VCaP (cell line): ENCODE measurements around the gene IDH2.

Experiments used
- H3K27ac ChIP-seq: fragments of 450-650 bp; 2 replicates; pipeline ENCODE4 v1.5.1; 2017
- CTCF ChIP-seq: fragments of 450-650 bp; conservative IDR thresholded peaks from 2 replicates; pipeline ENCODE4 v1.5.1; 2017; ENCODE audit warnings: mild to moderate bottlenecking, moderate library complexity

IDH2 gene

GRCh38 chr15:90126596-90127435 is 24.5 kb upstream of the IDH2 start:
- H3K27ac ChIP-seq, result no peak overlapping the region
- TF ChIP-seq CTCF, result no peak

GRCh38 chr15:90126022-90126421 is 23.8 kb upstream of the IDH2 start:
- TF ChIP-seq CTCF, result no peak

GRCh38 chr15:90124507-90124906 is 22.2 kb upstream of the IDH2 start:
- no peak overlapping the region for H3K27ac ChIP-seq
- no peak for TF ChIP-seq CTCF

More at GRCh38 chr15:90126022-90126421, 23.8 kb upstream of the IDH2 start:
- H3K27ac ChIP-seq, result no peak overlapping the region

- no peak for TF ChIP-seq CTCF
- H3K27ac ChIP-seq, result no peak overlapping the region
Observed at GRCh38 chr15:90121086-90121485, 18.8 kb upstream of the IDH2 start.

- H3K27ac ChIP-seq, result no peak overlapping the region
Observed at GRCh38 chr15:90119367-90119766, 17.1 kb upstream of the IDH2 start.

DNA sequence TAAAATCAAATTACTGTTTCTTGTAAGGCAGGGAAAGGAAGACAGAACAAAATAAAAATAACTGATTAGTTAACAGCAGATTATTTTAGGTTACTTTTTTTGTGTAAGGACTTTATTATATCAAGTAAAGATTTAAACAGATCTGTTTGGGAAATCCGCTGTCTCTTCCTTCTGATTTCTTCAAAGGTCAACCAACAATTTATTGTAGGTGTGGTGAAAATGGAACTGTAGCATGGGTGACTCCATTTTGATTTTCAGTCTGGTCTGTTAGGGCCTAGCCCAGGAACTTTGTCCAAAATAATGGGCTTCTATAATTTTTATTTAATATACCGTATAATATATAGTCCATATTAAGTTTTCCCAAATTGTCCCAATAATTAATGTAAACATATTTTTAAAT is 13.5 kb upstream of the IDH2 start:
- no peak for TF ChIP-seq CTCF
- no peak overlapping the region for H3K27ac ChIP-seq

More at GRCh38 chr15:90119367-90119766, 17.1 kb upstream of the IDH2 start:
- TF ChIP-seq CTCF, result no peak

DNA sequence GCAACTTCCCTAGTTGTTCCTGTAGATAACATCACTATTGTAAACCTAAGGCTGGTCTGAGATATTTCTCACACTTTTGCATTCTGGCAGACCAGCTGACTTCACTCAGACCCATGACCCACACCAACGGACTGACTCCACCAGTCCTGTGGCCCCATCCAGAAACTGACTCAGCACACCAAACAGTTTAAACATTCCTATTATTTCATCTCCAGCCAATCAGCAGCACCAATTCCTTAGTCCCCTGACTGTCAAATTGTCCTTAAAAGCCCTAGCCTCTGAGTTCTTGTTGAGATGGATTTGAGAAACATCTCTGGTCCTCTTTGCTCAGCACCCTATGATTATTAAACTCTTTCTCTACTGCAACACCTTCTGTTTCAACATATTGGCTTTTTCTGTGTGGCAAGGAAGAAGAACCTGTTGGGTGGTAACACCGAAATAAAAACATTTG is 12.2 kb upstream of the IDH2 start:
- H3K27ac ChIP-seq, result no peak overlapping the region
- no peak for TF ChIP-seq CTCF
